ENCODE measurements around the gene CCDC91.

GRCh38 chr12:28159688-28160087, 30.6 kb upstream of the CCDC91 start:
- TF ChIP-seq, protein P1, sequence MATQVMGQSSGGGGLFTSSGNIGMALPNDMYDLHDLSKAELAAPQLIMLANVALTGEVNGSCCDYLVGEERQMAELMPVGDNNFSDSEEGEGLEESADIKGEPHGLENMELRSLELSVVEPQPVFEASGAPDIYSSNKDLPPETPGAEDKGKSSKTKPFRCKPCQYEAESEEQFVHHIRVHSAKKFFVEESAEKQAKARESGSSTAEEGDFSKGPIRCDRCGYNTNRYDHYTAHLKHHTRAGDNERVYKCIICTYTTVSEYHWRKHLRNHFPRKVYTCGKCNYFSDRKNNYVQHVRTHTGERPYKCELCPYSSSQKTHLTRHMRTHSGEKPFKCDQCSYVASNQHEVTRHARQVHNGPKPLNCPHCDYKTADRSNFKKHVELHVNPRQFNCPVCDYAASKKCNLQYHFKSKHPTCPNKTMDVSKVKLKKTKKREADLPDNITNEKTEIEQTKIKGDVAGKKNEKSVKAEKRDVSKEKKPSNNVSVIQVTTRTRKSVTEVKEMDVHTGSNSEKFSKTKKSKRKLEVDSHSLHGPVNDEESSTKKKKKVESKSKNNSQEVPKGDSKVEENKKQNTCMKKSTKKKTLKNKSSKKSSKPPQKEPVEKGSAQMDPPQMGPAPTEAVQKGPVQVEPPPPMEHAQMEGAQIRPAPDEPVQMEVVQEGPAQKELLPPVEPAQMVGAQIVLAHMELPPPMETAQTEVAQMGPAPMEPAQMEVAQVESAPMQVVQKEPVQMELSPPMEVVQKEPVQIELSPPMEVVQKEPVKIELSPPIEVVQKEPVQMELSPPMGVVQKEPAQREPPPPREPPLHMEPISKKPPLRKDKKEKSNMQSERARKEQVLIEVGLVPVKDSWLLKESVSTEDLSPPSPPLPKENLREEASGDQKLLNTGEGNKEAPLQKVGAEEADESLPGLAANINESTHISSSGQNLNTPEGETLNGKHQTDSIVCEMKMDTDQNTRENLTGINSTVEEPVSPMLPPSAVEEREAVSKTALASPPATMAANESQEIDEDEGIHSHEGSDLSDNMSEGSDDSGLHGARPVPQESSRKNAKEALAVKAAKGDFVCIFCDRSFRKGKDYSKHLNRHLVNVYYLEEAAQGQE (IDR thresholded peaks at IDR 0.05; ENCODE audit: borderline replicate concordance) = no peak
- TF ChIP-seq CTCF (IDR thresholded peaks at IDR 0.05; ENCODE audit: poor library complexity, severe bottlenecking) = no peak
- TF ChIP-seq EZH2 (IDR thresholded peaks at IDR 0.05; ENCODE audit: borderline replicate concordance, insufficient read depth, low read length, poor library complexity, severe bottlenecking) = no peak
- no peak for TF ChIP-seq TAF1 (IDR thresholded peaks at IDR 0.05; ENCODE audit: low read depth)
- no peak for TF ChIP-seq MXI1 (conservative IDR thresholded peaks at IDR 0.05; ENCODE audit: poor library complexity, severe bottlenecking)
- no peak for TF ChIP-seq EP300 (conservative IDR thresholded peaks at IDR 0.05; ENCODE audit: poor library complexity, severe bottlenecking)
- TF ChIP-seq POLR2AphosphoS5 (IDR thresholded peaks at IDR 0.05) = no peak
- no peak for TF ChIP-seq RAD21 (conservative IDR thresholded peaks at IDR 0.05)

Measured in neural cell (in vitro differentiated cells).